GM21423 (cell line): ENCODE measurements around the gene ABCA7.
A peak's percentile ranks its signal among the peaks of the same experiment; 100 is the strongest.
"Not testable (repeated sequence)": the region's sequence is repeated elsewhere in the genome, so short reads cannot be mapped to it uniquely, and the experiment has no call there.

Experiments
- ATAC-seq: cut with Tn5 transposase; IDR thresholded peaks from one replicate; pipeline ENCODE4 v1.9.1; 2021; ENCODE audit warnings: mild to moderate bottlenecking, moderate library complexity; ENCODE audit not compliant: unreplicated experiment

The ABCA7 gene

DNA sequence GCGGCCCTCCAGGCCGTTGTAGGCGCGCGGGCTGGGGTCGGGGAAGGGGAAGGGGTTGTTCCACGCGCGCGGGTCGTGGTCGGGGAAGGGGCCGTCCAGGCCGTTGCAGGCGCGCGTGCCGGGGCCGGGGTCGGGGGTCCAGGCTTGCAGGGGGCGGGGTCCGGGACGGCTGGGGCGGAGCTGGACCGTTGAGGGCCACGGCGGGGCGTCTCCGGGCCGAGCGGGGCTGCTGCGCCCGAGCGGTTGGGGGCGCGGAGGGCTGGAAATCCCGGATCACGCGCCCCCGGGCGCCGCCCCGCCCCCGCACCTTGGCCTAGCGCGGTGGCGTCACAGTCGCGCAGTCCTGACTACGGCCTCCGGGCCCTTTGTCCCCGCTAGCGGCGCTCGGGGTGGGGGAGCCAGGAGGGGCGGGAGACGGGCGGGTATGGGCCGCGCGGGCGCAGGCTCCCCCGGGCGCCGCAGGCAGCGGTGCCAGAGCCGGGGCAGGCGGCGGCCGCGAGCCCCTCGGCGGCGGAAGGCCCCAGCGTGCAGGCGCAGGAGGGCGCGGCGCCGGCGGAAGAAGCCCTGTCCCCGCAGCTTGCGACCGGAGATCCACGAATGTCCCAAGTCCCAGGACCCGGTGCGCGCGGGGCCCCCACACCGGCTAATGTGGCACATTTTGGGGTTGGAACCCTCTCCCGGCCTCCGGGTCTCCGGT lies 64.6 kb downstream of the ABCA7 start:
- peak; percentile 33 for ATAC-seq

DNA sequence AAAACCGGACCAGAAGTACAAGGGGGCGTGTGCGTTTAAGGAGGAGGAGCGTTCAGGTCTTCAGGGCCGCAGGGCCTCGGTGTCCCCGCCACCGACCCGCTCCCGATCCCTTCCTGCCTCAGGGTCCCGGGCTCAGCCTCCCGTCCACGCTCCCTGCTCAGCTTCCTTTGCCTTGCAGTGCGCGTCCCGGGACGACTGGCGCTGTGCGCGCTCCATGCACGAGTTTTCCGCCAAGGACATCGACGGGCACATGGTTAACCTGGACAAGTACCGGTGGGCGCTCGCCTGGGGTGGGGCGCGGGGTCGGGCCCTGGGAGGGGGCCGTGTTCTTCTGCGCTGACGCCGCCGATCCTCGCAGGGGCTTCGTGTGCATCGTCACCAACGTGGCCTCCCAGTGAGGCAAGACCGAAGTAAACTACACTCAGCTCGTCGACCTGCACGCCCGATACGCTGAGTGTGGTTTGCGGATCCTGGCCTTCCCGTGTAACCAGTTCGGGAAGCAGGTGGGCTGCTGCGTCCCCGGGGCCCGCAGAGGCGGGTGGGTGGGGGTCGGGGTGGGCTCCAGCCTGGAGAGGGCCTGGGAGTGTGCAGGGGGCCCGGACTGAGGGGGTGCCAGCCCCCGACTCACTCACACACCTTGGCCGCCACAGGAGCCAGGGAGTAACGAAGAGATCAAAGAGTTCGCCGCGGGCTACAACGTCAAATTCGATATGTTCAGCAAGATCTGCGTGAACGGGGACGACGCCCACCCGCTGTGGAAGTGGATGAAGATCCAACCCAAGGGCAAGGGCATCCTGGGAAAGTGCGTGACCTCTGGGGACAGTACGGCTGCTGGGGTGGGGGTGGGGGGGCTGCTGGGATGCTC lies 65.3 kb downstream of the ABCA7 start:
- ATAC-seq, result no peak

DNA sequence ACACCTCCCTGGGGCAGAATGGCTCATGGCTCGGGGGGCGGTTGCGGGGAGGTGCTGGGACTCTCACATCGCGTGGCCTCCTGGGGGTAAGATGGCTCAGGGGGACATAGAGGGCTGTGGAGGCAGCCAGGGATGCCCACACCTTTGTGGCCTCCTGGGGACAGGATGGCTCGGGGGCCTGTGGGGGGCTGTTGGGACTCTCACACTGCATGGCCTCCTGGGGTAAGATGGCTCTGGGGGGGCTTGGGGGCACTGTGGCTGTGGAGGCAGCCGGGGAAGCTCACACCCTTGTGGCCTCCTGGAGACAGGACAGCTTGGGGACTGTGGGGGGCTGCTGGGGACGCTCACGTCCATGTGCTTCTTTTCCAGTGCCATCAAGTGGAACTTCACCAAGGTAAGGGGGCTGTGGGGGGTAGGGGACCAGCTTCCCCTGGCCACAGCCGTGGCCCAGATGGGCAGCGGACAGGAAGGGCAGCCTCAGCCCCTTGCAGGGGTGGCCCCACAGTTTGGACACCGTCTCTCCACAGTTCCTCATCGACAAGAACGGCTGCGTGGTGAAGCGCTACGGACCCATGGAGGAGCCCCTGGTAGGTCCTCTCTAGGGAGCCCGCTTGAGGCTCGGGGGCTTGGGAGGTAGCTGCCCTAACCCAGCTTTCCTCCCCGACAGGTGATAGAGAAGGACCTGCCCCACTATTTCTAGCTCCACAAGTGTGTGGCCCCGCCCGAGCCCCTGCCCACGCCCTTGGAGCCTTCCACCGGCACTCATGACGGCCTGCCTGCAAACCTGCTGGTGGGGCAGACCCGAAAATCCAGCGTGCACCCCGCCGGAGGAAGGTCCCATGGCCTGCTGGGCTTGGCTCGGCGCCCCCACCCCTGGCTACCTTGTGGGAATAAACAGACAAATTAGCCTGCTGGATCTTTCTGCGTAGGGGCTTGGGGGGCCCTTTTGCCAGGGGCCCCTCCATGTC lies 66.2 kb downstream of the ABCA7 start:
- ATAC-seq, result no peak

GRCh38 chr19:1106841-1107660 lies 67.1 kb downstream of the ABCA7 start:
- no peak for ATAC-seq

- ATAC-seq, result no peak
Measured at GRCh38 chr19:1107661-1108261, 67.9 kb downstream of the ABCA7 start.

GRCh38 chr19:1108291-1109031 lies 68.6 kb downstream of the ABCA7 start:
- no peak for ATAC-seq

DNA sequence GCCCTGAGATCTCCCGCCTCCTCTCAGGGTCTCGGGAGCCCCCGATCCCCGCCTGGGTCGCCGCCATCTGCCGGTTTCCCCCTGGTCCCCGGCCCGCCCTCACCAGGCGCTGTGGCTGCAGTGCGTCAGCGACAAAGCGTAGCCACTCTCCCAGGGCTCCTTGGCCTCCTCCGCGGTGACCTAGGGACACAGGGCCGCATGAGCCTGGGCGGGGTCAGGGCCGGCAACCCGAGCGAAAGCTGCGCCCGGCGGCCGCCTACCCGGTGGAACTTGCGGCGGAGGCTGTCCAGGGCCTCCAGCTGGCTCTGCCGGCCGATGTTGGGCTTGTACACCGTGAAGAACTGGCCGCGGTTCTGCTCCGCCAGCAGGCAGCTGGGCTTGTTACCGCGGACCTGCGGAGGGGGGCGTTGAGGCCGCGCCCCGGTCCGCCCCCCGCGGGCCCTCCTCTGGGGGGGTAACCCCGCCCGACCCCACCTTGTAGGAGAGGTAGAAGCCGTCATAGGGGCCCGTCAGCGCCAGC lies 69.2 kb downstream of the ABCA7 start:
- no peak for ATAC-seq

DNA sequence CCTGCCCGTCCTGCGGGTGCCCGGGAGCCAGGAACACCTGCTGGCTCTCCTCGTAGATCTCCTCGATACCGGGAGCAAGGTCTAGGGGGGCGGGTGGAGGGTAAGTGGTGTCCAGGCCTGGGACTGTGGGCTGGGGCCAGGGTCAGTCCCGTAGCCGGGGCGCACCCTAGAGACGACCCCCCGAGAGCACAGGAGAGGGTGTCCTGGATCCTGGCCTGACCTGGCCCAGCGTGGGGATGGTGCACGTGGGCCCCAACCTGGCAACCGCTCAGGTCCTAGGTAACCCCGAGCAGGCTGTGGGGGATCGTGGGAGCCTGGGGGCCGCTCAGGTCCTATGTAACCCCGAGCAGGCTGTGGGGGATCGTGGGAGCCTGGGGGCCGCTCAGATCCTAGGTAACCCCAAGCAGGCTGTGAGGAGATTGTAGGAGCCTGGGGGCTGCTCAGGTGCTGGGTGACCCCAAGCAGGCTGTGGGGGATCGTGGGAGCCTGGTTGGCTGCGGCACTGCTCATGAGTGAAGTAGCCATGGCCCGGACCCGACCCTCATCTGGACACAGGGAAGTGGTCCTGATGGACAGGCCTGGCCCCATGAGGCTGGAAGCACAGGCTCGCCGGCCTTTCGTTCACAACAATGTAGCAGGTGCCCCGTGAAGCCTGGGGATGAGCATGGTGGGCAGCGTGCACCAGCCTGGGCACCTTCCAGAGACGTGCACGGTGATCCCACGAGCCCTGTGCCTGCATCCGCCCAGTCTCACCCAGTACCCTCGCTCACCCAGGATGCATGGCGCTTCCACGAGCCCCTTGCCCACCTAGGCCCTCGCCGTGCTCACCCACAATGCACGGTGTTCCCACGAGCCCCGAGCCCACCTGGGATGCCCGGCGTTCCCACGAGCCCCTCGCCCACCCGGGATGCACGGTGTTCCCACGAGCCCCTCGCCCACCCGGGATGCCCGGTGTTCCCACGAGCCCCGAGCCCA lies 70.1 kb downstream of the ABCA7 start:
- ATAC-seq, result no peak

- no peak for ATAC-seq
Measured at GRCh38 chr19:1110809-1111640, 71.1 kb downstream of the ABCA7 start.

DNA sequence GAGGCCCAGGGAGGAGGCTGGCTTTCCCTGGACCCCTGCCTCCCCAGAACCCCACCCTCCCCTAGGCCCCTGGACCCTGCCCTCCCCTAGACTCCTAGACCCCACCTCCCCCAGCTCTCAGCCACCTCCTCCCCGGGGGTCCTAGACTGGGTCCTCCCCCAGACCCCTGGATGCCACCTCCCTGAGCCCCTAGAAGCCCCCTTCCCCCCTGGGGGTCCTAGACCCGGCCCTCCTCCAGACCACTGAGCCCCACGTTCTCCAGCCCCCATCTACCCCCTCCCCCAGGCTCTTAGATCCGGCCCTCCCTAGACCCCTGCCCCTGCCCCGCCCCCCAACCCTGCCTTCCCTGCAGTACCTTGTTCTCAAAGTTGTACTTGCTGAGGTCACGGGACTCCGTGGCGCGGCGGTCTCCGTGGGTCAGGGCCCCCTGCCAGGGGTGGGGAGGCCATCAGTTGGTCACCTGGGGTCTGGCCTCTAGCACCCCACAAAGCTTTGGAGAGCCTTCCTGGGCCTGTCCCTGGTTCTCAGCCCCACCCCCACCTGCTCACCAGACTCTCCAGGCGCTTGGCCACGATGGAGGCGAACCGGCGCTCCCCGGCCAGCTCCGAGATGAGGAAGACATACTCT lies 71.8 kb downstream of the ABCA7 start:
- ATAC-seq, result no peak

DNA sequence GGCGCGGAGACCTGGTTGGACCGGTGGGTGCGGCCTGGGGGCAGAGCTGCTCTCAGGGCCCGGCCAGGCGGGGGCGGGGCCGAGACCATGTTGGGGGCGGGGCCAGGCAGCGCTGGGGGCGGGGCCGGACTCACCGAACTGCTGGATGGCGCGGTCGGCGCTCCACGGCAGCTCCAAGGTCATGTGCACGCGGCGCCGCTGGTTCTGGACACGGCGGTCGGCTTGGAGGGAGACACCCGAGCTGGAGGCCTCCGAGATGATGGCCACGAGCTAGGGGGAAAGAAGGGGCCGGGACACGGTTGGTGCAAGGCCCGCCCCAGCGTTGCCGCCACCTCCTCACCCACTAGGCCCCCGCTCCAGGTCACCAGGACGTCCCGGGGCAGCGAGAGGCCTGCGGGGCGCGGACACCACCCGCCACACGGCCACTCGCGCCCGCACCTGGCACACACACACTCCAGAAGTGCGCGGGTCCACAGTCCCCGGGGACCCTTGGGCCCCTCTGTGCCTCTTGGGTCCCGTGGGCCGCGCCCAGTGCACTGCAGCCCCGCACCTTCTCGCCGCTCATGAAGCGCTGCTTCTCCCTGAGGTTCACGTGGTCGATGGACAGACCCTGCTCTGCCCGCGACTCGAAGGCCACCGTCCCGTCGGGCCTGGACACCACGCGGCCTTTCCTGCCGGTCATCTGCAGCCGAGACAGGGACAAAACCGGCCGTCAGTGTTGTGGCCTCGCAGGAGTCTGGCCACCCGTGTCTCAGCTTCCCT lies 72.5 kb downstream of the ABCA7 start:
- no peak for ATAC-seq

- ATAC-seq, result no peak
Measured at GRCh38 chr19:1113030-1113985, 73.4 kb downstream of the ABCA7 start.

DNA sequence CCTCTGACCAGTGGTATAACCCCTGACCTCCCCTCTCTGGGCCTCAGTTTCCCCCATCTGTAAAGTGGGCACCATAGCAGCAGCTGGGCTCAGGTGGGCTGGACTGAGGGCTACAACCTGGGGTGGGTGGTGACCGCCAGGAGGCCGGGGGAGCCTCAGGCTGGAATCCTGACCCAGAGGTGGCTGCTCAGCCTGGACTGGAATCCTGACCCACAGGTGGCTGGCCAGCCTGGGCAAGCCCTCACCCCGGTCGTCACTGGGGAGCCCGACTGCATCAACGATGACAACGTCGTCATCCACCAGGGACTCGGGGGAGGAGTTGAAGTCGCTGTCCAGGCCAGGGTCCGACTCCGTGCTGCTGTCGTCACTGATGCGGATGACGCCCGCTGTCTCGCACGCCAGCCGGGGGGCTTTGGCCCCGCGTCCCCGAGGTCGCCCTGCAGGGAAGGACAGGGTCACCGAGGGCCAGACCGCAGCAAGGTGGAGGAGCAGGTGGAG lies 74.1 kb downstream of the ABCA7 start:
- no peak for ATAC-seq

DNA sequence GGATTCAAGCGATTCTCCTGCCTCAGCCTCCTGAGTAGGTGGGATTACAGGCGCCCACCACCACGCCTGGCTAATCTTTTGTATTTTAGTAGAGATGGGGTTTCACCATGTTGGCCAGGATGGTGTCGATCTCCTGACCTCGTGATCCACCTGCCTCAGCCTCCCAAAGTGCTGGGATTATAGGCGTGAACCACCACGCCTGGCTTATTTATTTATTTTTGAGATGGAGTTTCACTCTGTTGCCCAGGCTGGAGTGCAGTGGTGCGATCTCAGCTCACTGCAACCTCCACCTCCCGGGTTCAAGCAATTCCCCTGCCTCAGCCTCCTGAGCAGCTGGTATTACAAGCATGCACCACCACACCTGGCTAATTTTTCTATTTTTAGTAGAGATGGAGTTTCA lies 74.8 kb downstream of the ABCA7 start:
- ATAC-seq, result not testable (repeated sequence)
